GM21529 (cell line): Measurements from ENCODE around the gene FUCA1.
"Not testable (repeated sequence)": the region's sequence is repeated elsewhere in the genome, so short reads cannot be mapped to it uniquely, and the experiment has no call there.

Experiments used
- ATAC-seq: cut with Tn5 transposase; IDR thresholded peaks from one replicate; pipeline ENCODE4 v1.9.1; 2021; ENCODE audit not compliant: unreplicated experiment

FUCA1 gene

GRCh38 chr1:23843644-23844043 is 24.4 kb downstream of the FUCA1 start:
- ATAC-seq: no peak

DNA sequence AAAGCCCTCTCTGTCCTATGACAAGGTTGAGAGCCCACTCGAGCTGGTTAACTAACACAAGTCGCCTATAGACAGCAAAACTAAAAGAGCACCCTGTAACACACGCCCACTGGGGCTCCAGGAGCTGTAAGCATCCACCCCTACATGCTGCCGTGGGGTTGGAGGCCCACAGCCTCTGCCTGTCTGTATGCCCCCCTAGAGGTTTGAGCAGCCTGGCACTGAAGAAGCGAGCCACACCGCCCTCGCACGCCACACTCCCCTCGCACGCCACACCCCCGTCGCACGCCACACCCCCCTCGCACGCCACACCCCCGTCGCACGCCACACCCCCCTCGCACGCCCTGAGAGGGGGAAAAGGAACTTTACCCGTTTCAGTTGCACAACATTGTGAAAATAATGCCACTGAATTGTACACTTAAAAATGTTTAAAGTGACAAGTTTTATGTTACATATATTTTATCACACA is 29.7 kb downstream of the FUCA1 start:
- ATAC-seq: peak; percentile 61

DNA sequence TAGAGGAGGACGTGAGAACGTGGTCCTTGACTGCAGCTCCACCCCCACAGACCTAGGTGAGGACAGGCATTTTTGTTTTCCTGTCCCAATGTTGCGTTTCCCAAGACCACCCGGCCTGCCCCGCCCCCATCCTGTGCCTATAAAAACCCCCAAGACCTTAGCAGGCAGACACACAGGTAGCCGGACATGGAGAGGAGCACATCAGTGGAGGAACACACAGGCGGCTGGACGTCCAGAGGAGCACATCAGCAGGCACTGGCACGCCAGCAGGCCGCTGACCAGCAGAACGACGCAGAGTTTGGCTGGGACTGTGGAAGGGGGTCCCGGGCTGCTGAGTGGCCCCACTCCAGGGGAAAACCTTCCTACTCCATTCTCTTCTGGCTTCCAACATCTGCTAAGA is 30.2 kb downstream of the FUCA1 start:
- ATAC-seq: no peak

GRCh38 chr1:23836037-23836436 is 32.1 kb downstream of the FUCA1 start:
- no peak for ATAC-seq

- ATAC-seq: not testable (repeated sequence)
Observed at GRCh38 chr1:23834156-23834555, 33.9 kb downstream of the FUCA1 start.

GRCh38 chr1:23827717-23828116 is 40.4 kb downstream of the FUCA1 start:
- ATAC-seq: no peak

DNA sequence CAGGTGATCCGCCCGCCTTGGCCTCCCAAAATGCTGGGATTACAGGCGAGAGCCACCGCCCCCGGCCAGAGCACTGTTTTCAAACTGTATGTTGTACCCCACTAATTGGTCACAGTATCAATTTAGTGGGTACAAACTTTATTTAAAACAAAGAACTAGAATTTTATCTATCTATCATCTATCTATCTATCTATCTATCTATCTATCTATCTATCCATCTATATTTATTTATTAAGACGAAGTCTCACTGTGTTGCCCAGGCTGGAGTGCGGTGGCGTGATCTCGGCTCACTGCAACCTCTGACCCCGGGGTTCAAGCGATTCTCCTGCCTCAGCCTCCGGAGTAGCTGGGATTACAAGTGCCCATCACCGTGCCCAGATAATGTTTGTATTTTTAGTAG is 41.5 kb downstream of the FUCA1 start:
- ATAC-seq: not testable (repeated sequence)

DNA sequence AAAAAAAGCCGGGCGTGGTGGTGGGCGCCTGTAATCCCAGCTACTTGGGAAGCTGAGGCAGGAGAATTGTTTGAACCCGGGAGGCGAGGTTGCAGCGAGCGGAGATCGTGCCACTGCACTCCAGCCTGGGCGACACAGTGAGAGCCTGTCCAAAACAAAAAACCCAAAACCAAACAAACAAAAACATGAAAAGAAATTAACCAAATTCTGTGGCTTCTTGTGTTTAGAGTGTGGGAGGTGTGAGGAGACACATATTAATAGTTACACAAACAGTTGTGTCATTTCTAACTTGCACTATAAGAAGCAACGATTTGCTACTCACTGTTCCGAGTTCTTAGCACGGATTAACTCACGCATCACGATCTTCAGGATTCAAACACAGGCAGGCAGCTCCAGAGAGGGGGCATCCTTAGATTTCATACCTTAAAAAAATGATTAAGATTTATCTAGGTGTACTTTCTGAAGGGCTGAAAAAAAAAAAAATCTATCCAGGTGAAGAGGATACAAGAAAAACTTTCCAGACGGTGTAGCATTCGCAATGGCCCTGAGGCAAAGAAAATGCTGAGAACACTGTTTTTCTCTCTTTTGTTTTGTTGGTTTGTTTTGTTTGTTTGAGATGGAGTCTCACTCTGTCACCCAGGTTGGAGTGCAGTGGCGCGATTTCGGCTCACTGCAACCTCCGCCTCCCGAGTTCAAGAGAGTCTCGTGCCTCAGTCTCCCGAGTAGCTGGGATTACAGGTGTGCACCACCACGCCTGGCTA is 42.1 kb downstream of the FUCA1 start:
- ATAC-seq: peak; percentile 50

- peak; percentile 82 for ATAC-seq
Observed at GRCh38 chr1:23825076-23825761, 42.9 kb downstream of the FUCA1 start, which contains the start of gene HMGCL. TSS of gene HMGCL (minus strand) at chr1:23825429. CDS start at chr1:23825415, 14 bp downstream.

GRCh38 chr1:23824711-23825075 is 43.4 kb downstream of the FUCA1 start:
- no peak for ATAC-seq

DNA sequence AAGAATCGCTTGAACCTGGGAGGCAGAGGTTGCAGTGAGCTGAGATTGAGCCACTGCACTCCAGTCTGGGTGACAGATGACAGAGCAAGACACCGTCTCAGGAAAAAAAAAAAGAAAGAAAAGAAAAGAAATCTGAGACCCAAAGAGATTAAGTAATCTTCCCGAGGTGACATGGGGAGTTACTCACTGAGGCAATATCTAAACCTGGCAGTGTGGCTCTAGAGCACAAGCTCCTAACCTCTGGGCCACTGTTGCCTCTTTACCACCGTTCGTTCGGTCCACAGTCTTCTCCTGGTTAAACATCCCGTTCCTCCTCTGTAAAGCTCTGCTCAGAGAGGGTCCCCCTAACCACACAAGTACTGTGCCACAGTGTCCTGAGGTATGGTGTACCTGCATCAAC is 44.3 kb downstream of the FUCA1 start:
- no peak for ATAC-seq

DNA sequence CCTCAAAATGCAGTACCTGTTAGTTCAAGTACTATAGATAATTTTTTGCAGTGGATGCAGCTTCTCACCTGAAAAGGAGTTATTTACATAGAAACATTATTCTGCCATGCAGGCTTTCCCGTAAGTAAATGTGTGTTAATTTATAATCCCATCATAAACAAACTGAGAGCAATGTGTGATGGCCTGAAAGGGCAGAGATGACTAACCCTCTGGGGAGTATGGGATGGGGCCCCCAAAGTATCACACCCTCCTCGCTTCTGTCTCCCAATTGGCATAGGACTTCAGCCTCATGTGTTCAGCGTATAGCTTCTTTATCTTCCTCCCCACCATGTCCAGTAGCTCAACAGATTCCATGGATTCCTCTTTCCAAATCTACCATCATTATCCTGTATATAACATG is 50.5 kb downstream of the FUCA1 start:
- ATAC-seq: no peak

GRCh38 chr1:23816906-23817305 is 51.2 kb downstream of the FUCA1 start:
- ATAC-seq: no peak

- ATAC-seq: no peak
Observed at GRCh38 chr1:23816361-23816760, 51.7 kb downstream of the FUCA1 start.

GRCh38 chr1:23814016-23814415 is 54.1 kb downstream of the FUCA1 start:
- ATAC-seq: no peak

DNA sequence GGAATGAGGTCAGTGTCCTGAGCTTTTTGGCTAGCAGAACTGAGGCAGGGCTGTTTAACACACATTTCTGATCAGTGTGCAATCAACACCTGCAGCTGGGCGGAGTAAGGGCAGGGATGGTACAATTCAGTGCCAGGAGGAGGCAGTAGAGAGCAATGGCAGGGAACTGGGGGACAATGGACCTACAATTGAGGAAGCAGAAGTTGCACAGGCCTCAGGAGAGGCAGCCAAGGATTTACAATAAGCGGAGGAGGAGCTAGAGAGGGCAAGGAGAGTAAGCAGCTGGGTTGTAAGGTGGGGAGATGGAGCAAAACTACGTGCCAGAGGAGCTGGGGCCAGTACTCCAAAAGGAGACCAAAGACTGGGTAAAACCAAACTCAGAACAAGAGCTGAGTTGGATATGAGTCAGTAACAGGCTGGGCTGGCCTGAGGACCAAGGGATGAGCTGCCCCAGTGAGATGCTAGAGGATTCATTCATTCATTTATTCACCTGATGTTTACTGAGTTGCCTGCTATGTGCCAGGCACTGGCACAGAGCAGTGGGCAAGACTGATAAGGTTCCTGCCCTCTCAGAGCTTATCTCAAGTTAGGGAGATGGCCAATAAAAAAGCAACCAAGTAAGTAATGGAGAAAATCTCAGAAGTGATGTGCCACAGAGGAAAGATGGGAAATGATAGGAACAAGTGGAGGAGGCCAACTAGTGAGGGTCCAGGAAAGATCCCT is 57.1 kb downstream of the FUCA1 start:
- peak; percentile 66 for ATAC-seq

DNA sequence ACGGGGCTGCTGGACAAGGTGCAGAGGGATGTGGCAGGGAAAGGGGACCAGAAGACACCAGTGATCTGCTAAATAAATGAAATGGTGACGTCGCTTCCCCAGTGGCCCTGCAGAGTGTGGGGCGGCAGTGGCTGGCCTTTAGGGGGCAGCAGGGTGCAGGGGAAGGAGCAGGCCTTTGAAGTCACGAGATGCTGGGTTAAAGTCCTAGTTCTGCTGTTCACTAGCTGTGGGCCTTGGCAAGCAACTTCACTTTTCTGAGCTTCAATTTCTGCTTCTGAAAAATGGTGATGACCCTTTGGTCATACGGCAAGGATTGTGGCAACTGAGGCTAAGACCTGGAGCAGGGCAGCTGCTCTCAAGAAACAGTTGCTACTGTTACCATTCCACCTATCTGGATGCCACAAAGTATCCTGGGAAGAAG is 58.3 kb downstream of the FUCA1 start:
- ATAC-seq: peak; percentile 66

GRCh38 chr1:23807453-23807852 is 60.6 kb downstream of the FUCA1 start:
- ATAC-seq: no peak

DNA sequence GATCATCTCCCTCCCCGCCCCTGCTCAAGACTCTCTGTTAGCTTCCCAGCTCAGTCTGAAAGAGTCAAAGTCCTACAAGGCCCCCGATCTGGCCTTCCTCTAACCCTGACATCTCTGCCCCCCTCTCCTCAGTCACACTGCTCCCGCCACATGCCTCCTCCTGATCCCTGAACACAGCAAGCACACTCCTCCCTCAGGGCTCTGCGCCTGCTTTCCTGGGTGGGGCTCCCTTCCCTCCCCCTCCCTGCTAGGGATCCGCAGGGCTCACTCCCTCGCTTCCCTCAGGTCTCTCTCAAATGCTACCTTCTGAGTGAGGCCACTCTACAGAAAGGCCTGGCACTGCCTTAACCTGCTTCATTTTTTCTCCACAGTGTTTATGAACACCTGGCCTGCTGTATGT is 61.8 kb downstream of the FUCA1 start:
- no peak for ATAC-seq

- ATAC-seq: no peak
Observed at GRCh38 chr1:23805025-23805424, 63.1 kb downstream of the FUCA1 start.

- no peak for ATAC-seq
Observed at GRCh38 chr1:23804183-23804835, 63.8 kb downstream of the FUCA1 start.
